Activated CD4-positive, alpha-beta T cell treated with anti-CD3 and anti-CD28 coated beads, Interleukin-2, Interleukin-4, amounts not matched to agents 100 ng/mL and 50 ng/mL, durations not matched to agents 16 hours and 8 hours (primary cell): ENCODE results near the gene COL6A6.
A peak's percentile ranks its signal among the peaks of the same experiment; 100 is the strongest.
"Not testable (repeated sequence)": the region's sequence is repeated elsewhere in the genome, so short reads cannot be mapped to it uniquely, and the experiment has no call there.

ENCODE experiments used
- DNase-seq: peaks from one replicate; pipeline ENCODE4 v3.0.0-alpha.2; 2020; ENCODE audit warnings: low spot score

Gene COL6A6

DNA sequence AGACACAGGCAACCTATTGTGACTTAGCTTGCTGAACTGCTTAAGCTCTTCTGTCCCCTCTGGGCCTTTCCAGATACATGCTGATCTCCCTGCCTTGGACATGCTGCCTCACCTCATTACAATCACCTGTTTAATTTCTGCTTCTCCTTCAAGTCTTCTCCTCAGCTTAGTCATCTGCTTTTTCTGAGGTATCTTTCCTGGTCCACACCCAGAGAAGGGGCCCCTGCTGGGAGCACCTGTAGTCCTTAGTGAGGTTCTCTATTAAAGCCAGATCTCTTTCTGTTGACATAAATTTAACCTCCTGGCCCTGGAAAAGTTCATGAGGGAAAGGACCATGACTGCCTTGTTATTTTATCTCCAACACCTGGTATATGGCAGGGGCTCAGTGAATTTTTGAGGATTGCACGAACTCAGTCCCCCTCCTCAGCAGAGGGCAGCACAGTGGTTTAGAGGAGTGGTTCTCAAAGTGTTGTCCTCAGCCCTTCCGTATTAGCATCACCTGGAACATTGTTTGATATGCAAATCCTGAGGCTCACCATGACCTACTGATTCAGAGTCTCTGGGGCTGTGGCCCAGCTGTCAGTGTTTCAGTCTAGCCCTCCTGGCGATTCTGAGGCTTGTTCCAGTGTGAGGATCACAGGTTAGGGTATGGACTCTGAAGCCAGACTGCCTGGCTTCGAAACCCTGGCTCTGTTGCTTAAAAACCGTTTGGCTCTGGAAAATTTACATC lies 12.7 kb downstream of the COL6A6 start:
- DNase-seq: no peak

DNA sequence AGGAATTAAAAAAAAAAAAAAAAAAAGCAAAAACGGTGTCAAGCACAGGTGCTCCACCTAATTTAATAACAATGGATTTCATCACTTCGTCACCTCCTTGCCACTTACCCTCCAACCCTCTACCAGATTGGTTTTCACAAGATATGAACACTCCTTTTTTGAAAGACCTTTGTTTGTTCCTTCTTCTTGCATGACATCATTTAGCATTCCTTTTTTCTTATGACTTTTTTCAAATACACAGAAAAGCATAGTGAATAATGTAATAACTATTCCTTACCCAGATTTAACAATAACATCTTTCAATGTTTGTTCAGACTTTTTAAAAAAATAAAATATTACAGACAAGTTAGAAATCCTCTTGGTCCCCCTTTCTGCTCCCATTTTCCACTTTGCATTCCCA lies 16.3 kb downstream of the COL6A6 start:
- no peak for DNase-seq

DNA sequence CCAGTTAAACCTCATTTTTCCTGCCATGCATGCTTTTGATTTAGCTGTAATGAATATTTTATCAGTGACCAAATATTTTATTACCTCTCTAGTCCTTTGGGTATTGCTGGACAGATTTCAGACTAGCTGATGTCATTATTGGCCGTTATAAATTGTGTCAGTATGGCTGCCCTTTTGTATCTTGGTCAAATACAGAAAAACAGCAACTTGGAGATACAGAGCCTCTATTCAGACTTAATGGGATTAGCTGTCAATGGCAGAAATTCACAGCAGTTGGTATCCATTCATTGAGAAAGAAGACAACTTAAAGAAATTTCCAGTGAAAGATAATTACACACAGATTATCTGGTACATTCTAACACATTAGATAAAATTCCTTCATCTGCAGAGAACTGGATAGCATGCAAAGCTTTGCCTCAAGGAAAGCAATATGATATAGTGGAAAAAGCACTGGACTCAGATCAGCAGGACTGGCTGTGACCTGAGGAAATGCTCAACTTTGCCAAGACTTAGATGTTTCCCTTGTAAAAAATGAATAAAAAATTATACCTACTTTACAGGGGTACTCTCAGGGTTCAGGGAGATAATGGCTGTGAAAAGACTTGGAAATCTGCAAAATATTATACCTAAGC lies 20.8 kb downstream of the COL6A6 start:
- DNase-seq: no peak

DNA sequence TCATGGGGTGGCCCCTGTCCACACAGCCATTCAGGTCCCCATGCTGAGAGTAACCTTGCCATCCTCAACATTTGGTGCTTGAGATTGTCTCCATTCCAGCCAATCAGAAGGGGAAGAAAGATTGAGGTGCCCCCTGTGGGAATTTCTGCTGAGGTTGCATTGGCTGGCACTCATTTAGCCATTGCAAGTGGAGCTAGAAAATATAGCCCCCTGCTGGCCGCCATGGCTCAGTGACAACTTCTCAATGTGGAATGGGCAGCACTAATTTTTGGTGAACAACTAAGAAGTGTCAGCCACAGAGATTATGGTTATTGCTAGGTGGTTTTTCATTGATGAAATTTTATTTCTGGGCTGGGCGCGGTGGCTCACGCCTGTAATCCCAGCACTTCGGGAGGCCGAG lies 22.0 kb downstream of the COL6A6 start:
- DNase-seq: peak; percentile 35

DNA sequence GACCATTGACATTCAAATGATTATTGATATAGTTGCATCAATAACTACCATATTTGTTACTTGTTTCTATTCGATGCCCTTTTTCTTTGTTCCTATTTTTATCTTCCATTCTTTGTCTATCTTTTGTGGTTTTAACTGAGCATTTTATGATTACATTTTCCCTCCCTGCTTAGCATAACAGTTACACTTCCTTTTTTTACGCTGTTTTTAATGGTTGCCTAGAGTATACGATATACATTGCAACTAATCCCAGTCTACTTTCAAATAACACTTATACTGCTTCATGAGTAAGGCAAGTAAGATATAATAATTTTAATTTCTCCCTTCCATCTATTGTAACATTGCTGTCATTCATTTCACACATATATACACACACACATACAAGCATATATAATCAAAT lies 26.3 kb downstream of the COL6A6 start:
- DNase-seq: no peak

DNA sequence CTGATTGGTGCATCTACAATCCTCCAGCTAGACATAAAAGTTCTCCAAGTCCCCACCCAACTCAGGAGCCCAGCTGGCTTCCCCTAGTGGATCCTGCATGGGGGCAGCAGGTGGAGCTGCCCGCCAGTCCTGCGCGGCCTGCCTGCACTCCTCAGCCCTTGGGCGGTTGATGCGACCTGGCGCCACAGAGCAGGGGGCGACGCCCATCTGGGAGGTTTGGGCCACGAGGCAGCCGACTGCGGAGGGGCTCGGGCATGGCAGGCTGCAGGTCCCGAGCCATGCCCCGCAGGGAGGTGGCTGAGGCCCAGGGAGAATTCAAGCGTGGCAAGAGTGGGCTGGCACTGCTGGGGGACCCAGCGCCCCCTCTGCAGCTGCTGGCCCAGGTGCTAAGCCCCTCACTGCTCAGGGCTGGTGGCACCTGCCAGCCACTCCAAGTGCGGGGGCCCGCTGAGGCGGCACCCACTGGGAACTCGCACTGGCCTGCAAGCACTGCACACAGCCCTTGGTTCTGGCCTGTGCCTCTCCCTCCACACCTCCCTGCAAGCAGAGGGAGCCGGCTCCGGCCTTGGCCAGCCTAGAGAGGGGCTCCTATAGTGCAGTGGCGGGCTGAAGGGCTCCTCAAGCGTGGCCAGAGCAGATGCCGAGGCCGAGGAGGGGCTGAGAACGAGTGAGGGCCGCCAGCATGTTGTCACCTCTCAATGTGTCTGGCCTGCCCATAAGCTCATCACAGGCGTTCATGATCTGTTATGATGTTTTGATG lies 30.1 kb downstream of the COL6A6 start:
- no peak for DNase-seq

DNA sequence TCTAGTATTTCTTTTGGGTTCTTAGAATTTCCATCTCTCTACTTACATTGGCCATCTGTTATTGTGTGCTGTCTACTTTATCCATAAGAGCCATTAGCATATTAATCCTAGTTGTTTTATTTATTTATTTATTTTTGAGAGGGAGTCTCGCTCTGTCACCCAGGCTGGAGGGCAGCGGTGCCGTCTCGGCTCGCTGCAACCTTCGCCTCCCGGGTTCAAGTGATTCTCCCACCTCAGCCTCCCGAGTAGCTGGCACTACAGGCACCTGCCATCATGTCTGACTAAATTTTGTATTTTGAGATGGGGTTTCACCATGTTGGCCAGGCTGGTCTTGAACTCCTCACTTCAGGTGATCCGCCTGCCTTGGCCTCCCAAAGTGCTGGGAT lies 30.7 kb downstream of the COL6A6 start:
- DNase-seq: not testable (repeated sequence)

DNA sequence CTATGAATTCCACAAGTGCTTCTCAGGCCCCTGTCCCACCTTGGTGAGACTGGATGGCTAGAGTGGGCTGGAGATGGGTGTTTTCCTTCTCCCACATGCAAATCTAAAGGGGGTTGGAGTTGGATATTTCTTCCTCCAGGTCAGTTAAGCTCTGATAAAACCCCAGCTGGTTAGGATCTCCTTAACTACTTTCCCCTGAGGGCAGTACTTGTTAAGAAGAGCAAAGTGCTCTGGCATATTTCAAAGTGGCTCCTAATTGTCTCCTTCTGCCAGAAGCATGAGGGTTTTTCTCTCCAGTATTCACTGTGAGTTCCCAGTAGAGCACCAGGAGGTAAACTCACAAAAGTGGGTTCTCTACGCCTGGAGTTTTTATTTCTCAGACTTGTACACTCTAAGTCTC lies 31.4 kb downstream of the COL6A6 start:
- DNase-seq: no peak

DNA sequence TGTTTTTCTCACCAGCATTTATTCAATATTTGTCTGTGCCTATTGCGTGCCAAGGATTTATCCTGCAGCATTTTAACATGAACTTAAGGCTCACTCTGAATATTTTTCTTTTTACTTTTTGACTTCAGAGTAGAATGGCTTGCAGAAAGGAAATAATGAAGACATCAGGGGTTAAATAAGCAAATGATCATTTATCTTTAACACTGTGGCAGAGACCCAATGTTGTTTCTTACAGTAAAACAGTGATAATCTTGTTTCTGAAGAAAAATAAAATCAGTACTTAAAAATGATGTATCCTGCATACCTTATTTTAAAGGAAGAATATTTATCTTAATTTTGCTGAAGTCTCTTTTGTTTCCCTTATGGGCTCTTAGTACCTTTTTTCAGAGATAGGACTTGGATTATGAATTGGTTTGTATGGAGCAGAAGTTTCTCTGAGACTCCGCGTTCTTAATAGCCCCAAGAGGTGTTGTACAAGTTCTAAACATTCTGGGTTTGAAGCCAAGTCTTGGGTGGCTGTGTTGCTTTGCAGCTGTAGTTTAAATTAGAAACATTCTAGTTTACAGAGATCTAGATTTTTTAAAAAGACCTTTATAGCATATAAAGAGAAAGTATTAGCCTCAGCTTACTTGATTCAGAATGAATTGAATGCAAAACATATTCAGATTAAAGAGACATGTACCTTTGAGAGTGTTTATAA lies 40.5 kb downstream of the COL6A6 start:
- no peak for DNase-seq

DNA sequence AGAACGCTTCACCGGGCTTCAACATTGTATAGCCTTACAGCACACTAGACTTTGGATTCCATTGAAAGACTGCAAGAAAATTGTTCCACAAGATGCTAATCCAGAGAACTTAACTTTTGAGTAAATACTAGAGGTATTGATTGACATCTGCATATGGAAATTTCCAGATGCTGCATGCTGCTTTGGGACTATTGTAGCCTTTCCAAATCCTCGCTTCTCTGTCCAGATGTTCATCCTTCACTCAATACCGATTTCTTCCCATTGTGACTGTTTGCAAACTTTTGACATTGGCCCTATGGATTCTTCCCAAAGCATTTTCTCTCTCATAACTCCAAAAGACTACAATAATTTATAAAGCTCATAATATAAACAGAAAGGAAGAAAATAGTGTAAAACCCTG lies 41.4 kb downstream of the COL6A6 start:
- no peak for DNase-seq

DNA sequence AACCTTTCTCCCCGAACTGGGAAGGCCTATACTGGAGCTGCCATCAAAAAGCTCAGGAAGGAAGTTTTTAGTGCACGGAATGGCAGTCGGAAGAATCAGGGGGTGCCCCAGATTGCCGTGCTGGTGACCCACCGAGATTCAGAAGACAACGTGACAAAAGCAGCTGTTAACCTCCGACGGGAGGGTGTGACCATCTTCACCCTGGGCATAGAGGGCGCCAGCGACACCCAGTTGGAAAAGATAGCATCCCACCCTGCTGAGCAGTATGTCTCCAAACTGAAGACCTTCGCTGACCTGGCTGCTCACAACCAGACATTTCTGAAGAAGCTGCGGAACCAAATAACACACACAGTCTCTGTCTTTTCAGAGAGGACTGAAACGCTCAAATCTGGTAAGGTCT lies 48.2 kb downstream of the COL6A6 start:
- no peak for DNase-seq
